ENCODE measurements around the gene KSR1.

DNA sequence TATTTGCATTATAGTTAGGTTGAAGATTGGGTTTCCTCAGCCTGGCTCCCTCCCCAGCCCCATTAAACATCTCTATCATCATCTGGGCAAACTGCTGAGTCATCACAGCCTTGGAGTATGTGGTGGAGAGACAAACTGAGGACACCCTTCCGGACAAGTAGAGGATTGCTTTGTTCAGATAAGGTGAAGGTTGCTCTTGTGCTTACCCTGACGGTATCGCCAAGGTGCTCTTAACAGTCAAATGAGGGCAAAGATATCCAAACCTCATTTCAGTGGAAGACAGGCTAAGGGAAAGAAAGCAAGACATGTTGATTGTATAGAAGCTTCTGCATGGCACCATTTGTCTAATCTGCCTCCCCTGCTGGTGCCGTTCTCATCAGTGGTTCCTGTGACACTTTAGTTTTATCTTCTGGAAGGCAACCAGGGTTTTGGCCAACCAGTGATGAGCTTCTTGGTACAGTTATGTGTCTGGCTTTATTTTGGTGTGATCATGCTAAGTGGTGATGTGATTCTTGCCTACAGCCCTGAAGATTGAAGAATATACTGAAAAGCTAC lies 117.8 kb downstream of the KSR1 start:
- TF ChIP-seq, protein P1, sequence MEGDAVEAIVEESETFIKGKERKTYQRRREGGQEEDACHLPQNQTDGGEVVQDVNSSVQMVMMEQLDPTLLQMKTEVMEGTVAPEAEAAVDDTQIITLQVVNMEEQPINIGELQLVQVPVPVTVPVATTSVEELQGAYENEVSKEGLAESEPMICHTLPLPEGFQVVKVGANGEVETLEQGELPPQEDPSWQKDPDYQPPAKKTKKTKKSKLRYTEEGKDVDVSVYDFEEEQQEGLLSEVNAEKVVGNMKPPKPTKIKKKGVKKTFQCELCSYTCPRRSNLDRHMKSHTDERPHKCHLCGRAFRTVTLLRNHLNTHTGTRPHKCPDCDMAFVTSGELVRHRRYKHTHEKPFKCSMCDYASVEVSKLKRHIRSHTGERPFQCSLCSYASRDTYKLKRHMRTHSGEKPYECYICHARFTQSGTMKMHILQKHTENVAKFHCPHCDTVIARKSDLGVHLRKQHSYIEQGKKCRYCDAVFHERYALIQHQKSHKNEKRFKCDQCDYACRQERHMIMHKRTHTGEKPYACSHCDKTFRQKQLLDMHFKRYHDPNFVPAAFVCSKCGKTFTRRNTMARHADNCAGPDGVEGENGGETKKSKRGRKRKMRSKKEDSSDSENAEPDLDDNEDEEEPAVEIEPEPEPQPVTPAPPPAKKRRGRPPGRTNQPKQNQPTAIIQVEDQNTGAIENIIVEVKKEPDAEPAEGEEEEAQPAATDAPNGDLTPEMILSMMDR (conservative IDR thresholded peaks at IDR 0.05), result no peak
- TF ChIP-seq ZFX (IDR thresholded peaks at IDR 0.05), result no peak
